Stimulated activated CD8-positive, alpha-beta memory T cell treated with anti-CD3 and anti-CD28 coated beads, Interleukin-2, amount 100 ng/mL, for 1 hour (primary cell): ENCODE results near the gene ABCA4.

Experiments used
- DNase-seq, 2 donors: peaks; one replicate each; pipeline ENCODE4 v3.0.0-alpha.2; 2020; ENCODE audit warnings: low read depth in 2 of 2

The ABCA4 gene

DNA sequence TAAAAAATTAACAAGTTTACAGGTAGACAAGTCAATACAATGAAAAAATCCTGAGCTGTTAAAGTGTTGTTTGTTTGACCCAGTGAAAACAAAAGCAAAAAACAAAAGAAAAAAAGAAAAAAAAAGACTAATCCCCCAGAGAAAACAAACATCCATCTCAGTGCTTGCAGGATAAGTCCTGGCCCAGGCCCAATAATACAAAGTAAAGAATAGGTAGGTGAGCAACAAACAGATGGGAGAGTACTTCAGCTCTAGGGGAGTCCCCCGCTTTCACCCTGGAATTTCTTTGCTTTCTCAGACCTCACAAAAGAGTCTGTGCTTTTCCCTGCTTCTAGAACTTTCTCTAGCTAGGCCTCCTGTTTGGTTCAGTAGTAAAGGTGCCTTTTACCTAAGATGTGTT lies 70.3 kb downstream of the ABCA4 start:
- DNase-seq: no peak

DNA sequence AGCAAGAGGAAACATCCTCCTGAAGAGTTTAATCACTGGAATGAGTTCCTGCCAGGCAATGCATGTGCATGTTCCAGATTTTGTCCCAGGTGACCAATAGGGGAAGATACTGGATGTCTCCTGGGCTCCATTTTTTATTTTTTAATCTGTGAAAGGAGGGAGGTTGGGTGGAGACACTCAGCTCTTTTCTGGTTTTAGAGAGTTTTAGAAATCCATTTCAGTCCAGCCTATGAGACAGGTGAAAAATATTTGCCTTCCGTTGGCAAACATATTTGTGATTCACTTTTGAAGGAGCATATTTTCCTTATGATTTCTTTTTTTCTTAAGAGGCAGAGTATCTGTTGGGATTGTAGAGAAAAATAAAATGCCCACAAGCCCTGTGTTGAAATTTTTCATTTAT lies 70.7 kb downstream of the ABCA4 start:
- no peak for DNase-seq

DNA sequence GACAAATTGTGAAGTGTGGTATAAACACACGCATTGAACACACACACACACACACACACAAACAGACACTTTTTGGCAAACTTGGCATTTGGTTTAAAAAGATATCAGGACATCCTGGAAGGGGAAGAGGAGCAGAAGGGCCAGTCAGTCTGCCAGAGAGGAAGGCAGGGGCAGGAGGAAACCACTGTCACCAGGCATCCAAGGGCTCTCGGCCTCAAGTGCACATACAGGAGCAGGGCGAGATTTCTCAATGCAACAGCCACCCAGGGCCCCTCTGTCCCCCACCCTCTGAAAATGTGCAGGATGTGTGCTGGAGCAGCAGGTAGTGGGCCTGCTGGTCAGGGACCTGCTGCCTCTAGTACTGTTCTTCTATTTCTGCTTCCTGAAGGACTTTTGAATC lies 71.2 kb downstream of the ABCA4 start:
- DNase-seq: no peak

DNA sequence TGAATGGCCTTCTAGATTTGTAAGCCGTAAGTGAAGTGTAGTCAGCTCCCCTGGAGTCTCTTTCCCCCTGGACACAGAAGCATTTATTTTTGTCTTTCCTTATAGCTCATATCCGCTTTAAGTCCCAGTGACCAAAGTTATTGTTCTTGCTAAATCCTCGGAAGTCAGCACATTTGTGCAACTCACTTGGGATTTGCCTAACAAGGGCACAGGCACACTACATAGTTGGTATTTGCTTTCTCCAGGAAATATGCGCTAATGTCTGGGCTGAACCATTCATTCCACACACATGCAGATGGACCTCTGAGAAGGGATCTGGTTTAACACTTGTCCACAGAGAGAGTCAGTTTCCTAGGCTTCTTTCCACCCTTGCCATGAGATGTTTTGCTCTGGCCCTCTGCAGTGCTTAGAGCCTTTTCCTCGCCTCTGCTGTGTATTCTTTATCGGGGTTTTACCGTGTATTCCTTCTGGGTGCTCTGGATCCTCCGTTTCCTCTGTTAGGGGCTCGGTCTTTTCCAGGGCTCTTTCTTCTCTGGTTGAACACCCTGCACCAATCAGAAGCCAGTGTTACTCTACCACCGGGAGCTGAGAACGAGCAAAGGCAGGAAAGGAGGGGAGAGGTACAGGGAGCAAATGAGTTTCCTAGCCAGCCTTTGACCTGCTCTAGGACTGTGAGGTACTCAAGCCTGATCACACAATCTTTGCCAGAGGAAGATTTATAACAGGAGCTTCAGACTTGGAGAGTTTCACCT lies 72.4 kb downstream of the ABCA4 start:
- no peak for DNase-seq

DNA sequence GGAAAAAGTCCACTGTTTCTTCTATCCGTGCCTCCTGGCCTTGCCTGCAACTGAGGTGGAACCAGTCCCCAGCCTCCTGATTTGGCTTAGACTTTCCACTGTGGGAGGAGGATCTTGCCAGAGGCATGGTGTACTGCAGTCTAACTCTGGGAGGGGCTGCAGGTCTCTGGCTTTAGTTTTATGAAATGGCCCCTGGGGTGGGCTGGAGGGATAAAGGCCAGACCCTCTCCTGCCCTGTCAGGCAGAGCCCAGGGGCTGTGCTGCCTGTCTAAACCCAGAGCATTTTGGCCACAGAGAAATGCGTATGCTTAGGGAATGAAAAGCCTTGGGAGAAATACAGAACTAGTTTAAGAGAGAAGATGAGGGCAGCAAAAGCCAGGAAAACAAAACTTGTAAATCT lies 73.0 kb downstream of the ABCA4 start:
- no peak for DNase-seq

DNA sequence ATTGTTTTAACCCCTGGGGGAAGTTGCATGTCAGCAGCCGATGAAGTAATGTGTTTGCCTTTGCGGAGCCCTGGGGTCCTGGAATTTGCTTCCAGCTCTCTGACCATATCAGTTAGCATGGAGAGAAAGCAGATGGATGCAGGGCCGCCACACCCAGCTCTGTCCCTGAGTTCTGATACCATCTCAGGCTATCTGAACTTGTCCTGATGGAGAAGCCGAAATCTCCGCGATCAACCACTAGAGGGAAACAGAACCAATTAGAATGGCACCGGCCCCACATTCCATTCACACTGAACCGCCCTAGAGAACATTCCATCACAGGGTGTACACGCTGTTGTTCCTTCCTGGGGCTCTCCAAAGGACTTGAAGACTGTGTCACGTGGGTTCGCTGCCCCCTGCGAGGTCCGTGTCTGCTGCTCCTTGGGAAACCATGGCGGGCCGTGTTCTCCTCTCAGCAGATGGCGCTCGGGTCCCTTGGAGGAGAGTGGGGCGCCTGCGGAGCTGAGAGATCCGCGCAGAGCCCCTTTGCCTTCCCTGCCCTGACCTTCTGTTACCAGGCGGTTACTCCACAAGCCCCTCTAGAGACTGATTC lies 75.4 kb downstream of the ABCA4 start:
- DNase-seq: no peak

DNA sequence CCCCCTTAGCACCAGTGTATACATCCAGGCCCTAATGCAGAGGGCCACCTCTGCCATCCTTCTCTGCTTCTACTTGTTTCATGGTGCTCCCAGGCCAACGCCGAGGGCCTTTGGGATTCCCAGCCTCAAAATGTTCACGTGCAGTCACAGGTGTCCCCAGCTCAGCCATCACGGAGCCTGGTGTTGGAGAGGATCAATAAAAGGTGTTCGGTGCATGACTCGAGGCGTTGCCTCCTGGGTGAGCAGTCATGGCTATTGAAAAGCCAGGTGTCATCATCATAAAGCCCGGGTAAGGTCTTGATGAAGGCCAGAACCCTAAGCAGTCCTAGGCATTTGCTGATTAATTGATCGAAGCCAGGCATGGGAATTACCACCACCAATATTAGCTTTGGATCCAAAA lies 76.1 kb downstream of the ABCA4 start:
- no peak for DNase-seq

DNA sequence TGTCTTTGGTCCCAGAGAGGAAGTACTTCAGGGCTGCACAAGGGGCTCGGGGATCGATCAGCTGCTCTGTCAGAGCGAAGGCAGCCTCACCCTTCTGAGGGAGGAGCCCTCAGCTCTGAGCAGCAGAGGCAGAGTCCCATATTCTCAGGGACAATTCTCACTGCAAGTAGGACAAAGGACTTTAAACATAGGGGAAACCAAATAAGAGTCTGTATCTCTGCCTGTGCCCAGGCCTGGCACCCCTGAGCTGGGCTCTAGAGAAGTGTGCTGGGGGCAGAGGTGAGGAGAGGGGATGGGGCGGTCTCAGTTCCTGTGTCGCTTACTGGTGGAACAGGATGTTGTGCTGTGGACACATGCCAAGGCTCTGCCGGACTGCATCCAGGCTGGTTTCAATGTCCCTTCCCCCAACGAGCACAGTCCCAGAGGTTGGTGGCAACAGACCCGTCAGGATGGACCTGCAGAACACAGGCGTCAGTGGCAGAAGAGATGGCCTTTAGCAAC lies 76.6 kb downstream of the ABCA4 start:
- no peak for DNase-seq

DNA sequence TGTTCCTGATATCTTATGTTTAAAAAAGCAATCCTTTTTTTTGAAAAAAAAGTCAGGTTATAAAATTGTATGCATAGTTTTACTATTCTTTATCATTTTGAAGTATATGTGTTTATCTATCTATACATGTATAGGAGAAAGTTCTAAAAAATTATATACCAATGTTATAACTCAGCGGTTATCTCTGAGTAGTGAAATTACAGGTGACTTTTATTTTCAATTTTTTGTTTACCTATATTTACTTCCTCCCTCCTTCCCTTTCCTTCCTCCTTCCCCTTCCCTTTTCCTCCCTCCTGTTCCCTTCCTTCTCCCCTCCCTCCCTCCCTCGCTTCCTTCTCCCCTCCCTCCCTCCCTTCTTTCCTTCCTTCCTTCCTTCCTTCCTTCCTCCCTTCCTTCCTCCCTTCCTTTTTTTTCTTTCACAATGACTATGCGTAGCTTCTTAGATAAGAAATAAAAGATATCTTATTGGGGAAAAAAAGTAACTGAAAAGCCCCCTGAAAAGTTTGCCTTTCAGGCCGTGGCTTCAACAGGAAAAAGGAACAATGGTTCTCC lies 77.1 kb downstream of the ABCA4 start:
- DNase-seq: no peak

DNA sequence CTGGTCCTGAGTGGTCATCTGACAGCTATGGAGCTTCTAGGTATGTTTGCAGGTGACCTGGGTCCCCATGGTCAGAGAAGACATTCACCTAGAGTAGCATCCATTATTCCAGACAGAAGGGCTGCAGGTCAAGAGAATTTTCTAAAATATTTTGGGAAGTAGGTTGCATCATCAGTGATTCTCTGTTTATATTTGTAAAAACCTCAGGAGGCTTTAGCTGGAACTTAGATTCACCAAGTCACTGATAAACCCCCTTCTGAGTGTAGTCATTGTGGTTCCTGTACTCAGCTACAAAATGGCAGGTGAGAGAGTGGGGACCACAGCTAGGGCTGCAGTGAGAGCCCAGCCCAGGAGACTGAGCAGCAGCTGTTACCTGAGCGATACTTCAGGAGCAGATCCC lies 78.6 kb downstream of the ABCA4 start:
- DNase-seq: no peak

DNA sequence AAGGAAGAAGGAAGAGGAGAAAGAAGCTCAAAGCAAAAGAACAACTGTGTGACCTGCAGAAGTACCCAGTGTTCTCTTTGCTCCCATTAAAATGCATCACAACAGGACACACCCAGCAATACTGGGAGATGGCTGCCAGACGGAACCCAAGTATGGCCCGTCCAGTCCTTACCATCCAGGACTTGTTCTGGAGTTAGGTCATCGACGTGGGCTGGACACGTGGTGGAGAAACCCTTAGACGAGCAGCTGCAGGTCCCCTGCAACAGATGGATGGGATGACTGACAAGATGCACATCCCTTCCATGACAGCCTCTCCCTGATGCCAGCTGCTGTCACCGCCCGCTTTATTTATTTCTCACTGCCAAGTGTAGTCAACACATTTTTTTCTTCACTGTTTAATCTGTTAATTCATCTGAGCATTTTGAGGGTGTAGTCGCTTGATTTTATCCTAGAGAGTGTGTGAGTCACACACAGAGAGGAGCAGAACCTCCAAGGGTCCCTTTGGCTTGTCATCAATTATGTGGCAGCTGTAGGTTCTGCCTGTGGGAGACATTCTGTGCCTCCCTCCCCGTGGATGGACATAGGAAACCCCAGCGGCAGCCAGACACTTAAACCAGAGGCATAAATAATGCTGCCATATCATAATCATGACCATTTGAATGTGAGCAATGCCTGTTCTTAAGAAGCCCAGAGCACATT lies 80.9 kb downstream of the ABCA4 start:
- no peak for DNase-seq

DNA sequence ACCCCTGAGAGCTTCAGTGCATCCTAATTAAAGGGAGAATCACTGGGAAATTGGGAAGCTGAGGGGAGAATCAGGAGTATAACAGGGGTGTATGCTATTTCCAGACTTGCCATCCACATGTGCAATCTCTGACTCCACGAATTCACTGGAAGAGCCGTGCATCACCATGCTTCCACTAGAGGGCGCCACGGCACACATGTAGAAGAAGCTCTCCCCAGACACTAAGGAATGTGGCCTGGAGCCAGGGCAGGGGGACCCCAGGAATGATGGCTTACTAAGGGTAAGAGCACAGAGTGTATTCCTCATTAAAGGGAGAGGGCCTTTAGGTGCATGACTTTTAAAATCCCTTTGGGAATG lies 81.5 kb downstream of the ABCA4 start:
- peak in 1 of 2 donors; percentile 31 for DNase-seq

DNA sequence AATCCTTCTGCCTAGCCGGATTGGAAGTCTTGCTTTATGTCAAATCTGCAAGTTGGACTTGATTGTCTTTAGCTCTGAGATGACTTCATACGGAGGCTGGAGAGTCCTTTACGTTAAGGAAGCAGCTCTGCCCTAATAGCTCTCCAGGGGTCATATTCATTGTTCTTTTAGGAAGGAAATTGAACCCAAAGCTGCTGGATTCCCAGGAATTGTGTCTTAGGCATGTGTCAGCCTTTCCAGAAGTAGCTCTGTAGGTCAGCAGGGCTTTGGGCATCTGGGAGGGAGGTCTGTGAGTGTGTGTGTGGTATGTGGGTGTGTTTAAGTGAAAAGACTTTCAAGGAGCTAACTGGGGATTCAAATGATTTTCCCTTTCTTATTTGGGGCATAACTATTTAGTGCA lies 82.4 kb downstream of the ABCA4 start:
- no peak for DNase-seq

DNA sequence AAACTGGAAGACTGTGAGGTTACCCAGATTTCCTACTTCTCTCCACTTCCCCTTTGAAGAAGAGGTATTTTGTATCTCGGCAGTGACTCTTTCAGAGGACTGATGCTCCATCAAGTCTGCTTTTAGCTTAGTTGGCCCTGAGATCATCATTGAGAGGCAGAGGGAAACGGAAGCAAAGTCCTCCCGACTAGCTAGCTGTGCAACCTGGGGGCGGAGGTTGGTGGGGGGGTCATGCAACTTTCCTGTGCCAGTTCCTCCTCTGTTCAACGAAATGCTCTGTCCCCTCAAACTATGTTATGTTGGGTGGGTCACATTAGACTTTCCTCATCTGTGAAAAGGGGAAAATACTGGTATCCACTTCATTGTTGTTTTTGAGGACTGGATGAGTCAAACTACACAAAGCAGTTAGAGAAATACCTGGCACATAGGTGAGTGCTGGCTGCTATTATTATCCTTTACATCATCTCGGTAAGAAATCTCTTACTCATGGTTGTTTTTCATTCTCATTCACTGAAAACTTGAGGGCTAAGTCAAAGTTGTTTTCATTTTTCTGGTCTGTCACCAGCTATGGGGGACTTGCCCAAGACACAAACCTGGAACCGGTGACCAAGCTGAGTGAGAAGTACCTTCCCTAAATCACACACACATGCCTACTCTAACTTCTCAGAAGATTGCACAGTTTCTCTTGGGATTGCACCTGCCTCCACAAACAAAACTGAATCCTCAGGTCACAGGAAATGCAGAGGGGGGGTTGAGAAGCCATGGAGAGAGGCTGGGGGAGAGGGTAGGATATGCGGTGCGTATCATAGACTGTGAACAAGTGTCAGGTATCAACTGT lies 83.3 kb downstream of the ABCA4 start:
- no peak for DNase-seq

DNA sequence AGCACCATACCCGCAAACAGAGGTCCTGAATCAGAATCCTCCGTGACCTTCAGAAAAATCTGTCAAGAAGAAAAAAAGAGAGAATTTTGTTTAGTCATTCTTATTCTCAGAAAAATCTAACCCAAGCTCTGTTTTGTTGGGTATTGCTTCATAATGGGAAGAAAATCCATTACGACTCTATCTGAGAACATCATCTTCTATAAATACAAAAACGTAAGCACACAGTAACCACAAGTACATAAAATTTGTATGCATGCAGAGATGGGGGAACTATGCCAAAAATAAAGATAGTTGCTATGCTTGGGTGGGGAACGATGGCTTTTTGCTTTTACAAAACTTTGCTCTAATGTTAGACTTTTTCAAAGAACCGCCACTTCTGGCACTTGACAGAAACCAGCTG lies 84.2 kb downstream of the ABCA4 start:
- DNase-seq: no peak

DNA sequence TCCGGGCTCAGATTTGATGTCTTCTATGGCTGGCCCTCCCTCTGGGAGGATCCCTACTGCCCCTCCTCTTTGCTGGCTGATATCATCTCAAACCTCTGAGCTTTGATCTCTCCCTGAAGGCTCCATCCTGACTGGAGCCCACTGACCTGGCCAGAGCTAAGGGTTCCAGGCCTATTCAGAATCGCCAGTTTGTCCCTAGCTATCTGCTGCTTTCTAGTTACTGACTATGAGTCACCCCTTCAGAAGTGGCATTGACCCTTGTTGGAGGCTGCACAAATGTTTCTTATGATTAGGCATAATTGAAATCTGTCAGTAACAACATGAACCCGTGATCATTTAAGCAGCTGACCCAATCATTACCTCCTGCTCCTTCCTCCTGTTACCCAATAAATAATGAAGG lies 87.1 kb downstream of the ABCA4 start:
- DNase-seq: no peak

DNA sequence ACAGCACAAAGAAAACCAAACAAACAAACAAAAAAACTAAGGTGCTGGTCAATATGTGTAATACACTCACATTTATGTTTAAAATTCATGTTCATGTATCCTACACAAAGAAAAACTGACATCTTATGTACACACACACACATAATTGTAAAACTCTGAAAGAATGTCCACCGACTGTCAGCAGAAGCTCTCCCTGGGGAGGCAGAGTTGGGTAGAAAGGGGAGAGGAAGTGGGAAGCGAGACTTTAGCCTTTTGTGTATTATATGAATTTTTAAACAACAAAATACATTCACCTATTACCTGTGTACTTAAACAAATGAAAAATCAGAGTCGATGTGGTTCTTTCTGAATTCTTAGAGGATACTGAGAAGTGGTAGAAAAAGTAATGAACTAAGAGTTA lies 88.3 kb downstream of the ABCA4 start:
- DNase-seq: no peak

DNA sequence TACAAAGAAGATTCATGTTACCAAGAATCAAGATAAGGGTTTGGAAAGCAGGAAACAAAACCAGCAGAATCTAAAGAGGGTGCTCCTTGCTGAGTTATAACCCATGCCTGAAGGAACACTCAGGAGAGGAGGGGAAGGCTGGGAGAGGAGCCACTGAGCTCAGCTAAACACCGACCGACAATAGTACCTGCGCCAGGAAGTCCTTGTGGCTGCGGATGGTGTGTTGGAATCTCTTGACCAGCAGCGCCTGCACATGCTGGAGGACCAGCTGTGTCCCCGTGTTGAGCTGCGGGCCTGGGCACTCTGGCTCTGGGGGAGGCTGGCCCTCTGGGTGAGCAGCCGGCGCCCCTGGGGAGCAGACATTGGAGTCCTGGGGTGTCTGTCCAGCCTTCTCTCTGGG lies 89.4 kb downstream of the ABCA4 start:
- DNase-seq: no peak

DNA sequence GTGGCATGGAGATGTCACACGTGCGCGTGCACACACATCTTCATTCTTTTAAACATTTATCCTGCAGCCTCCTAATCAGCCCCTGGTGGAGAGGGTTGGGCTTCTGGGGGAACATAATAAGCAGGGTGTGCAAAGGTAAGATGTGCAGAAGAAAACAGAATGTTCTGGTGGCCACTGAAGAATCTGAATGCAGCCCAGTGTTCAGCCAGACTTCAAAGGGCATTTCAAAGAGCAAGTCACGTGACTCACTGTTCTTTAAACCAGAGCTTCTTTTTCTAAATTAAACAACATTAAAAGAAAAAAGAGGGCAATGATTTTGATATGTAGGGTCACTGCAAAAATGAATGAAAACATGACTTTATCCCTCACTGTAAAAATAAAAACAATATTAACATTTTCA lies 89.8 kb downstream of the ABCA4 start:
- no peak for DNase-seq

DNA sequence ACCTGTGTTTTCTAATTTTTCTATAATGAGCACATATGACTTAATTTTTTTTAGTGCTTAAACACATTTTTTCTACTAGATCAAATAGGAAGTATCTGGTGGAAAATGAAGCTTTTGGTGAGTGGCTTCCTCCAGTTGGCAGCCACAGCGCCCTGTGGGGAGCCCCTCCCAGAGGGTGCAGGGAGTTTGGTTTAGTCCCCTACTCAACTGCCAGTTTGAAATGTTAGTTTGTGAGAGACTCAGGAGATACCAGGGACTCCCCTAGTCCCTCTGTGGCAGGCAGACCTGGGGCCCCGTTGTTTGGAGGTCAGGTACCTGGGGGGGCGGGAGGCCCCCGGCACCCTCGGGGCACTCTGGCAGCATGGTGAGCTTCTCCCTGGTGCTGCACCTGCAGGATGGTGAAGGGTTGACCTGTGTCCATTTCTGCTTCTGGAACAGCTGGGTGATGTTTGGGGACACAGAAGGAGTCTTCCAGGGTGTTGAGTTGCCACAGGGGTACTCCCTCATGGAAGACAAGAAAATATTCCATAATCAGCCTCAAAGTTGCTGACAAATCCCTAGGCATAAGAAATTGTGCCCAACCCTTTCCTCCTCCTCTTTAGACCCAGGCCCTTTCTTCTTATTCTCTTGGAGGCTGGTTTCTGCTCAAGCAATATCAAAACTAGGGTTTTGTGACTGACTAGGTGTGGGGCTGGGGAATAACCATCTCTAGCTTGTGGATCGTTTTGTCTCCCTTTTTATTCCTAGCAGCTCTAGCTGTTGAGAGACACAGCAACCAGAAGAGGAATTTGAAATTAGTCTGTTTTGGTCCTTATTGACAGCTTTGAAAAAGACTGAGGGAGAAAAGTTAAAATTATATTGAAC lies 91.6 kb downstream of the ABCA4 start:
- DNase-seq: no peak
